ENCODE data around the gene FAM98A.
A peak's percentile ranks its signal among the peaks of the same experiment; 100 is the strongest.

Gene FAM98A

DNA sequence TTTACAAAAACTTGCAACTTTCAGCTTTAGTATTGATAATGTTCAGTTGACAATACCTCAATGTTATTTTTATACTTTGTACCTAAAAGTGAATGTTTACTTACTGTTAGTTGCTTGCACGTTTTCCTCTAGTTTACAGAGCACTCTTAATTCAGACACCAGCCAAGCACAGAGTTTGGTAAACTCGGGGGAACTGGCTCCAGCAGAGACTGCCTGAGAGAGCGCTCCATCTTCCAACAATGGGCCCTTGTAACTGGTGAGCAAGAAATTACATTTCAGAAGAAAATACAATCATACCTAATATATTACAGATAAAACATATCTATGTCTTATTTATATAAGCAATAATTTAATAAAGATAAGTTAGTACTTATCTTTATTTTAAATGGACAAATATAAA, 3.7 kb downstream of the FAM98A start:
- FAIRE-seq: no peak

- FAIRE-seq: no peak
Measured at GRCh38 chr2:33589444-33589843, 9.7 kb downstream of the FAM98A start.

DNA sequence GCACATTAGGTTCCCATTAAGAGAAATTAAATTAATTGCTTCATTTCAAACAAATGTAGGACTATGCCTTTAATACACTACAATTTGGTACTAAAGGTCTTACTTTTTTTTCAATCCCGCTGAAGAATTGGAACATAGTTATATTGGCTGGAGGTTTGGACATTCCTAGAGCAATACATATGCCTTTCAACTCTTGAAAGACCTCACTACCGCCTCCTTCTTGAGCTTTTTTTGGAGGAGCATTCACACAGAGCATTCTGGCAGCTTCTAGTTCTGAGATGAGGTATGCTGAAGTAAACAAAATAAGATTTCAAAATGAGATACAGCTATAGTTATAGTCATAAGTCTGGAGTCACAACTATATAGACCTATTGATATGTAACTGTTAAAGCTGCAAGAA, 10.9 kb downstream of the FAM98A start:
- no peak for FAIRE-seq

DNA sequence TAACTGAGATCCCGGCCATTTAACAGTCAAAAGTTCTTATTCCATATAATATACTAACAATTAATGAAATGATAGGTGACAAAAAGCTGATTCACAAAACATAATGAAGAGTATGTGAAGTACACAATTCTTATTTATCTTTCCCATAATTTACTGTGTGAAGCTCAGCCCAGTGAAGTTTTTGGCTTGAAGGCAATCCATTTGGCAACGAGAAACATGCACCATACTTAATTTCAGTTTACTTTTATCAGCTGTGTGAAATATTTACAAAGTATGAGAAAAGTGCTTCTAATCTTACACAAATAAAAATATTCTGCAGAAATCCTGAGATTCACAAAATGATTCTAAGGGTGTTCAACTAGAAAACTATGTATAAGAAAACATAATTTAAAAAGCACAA, 12.3 kb downstream of the FAM98A start:
- no peak for FAIRE-seq

DNA sequence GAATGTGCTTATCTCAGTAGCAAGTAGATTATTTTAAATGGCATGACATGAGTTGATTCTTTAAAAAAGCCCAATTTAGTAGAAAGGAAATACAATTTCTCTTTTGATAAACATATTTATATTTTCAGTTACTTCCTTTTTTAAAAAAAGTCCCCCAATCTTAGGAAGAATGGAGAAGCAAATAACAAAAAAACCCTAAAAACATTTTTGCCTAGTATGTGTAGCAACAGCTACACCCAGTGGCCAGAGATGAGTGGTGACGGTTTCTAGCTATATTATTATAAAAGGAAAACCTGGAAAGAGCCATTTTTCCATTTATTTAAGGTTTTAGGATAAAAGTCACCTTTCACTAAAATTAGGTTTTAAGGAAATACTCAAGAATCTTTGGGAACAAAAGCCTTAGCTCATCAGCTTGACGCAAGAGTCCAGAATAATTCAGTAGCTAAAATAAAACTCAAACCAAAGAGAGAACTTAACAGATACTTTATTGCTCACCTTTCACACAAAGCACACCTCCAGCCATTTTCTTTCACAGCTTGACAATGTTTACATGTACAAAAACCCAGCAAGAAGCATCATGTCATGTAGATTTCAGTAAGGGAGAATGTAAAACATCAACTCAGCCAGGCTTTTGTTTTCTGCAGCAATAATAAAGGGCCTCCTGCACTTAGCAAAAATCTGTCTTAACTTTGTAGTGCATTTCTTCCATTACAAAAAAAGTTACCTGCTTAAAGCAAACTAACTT, 15.7 kb downstream of the FAM98A start:
- peak; percentile 96 for FAIRE-seq

DNA sequence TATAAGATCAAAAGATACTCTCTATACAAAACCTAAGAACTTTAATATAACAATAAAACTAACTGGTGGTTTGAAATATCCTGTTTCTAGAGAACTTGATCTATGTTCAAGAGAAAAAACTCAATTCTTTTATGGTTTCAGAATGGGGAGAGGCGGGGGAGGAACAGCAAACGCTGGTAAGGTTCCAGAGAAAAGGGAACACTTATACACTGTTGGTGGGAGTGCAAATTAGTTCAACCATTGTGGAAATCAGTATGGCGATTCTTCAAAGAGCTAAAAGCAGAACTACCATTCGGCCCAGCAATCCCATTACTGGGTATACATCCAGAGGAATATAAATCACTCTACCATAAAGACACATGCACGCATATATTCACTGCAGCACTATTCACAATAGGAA, 17.2 kb downstream of the FAM98A start:
- no peak for FAIRE-seq

- no peak for FAIRE-seq
Measured at GRCh38 chr2:33579227-33579626, 19.9 kb downstream of the FAM98A start.

DNA sequence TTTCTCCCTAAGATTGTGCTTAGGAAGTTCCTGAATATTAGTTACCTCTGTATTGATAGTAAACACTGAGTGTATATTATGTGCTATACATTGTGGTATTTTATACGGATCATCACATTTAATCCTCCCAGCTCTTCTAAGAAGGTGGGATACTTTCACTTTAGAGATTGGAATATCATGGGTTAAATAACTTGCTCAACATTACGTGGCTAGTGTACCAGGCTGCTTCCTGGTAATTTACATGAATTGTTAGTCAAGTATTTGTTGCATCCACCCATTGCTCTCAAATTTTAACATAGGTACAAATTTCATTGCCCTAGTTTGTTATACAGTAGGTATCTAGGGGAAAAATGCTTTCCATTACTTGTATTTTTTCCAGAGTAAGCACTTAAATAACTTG, 21.4 kb downstream of the FAM98A start:
- FAIRE-seq: no peak

DNA sequence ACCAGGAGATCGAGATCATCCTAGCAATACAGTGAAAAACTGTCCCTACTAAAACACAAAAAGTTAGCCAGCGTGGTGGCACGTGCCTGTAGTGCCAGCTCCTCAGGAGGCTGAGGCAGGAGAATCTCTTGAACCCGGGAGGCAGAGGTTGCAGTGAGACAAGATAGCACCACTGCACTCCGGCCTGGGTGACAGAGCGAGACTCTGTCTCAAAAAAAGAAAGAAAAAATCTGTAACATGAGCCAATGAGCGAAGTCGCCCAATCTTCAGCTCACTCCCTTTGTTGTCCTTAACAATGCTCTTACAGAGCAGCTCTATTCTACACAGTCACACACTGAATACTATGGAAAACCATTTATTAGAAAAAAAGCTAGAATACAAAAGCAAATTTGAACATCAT, 22.0 kb downstream of the FAM98A start:
- no peak for FAIRE-seq

DNA sequence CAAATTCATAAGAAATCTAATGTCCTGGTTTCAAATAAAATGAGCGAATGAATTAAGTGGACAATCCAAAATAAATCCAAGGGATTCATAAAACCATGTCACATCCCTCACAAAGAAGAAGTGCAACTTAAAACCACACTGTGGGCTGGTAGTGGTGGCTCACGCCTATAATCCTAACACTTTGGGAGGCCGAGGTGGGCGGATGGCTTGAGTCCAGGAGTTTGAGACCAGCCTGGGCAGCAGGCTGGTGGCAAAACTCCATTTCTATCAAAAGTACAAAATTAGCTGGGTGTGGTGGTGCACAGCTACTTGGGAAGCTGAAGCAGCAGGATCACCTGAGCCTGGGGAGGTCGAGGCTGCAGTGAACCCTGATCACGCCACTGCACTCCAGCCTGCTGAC, 25.4 kb downstream of the FAM98A start:
- FAIRE-seq: no peak

DNA sequence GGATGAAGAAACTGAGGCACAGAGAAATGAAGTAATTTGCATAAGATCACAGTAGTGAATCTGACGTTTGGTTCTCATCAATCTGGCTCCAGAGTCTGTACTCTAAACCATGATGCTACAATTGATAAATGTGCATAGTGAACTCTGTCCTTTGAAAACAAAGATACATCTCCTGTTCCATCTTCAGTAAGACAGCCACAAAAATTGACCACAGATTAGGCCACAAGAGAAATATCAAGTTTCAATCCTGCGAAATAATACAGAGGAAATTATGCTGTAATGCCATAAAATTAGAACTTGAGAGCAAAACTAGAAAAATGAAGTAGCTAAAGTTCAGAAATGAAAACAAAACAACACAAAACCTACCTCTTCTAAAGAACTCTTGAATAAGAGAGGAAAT, 28.4 kb downstream of the FAM98A start:
- no peak for FAIRE-seq

DNA sequence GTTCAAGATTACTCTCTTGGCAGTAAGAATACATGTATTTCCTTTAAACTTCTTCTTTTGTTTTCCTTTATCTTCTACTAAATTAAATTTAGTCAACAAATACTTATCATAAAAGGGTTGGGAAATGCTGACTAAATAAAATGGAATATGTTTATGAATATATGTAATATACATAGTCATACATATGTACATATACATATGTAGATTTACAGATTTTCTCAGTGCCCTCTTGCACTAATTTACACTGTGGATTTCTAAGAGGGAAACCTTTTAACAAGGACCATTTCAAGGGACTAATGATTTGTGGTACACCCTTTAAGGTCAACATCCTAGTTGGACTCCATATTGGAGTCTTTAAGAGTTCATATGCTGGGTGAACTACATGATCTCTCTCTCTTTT, 37.2 kb downstream of the FAM98A start:
- FAIRE-seq: no peak

GRCh38 chr2:33560017-33560416, 39.1 kb downstream of the FAM98A start:
- FAIRE-seq: no peak

GRCh38 chr2:33559328-33559727, 39.8 kb downstream of the FAM98A start:
- FAIRE-seq: no peak

DNA sequence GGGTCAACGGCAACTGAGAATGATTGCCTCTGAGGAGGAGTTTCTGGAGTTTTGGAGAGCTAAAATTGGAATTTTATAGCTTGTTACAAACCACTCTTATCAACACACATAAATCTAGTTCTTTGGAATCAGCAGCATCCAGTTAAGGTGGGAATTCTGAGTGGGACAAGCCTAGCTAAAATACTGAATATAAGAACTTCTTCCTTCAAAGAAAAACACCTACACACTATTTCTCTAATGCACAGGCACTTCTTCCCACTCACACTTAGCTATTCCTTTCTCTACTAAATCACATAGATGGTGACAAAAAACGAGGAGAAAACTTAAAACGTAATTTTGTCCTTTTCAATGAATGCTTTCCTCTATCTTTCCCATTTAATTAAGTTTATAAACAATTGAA, 43.4 kb downstream of the FAM98A start:
- no peak for FAIRE-seq

- no peak for FAIRE-seq
Measured at GRCh38 chr2:33552758-33553461, 46.2 kb downstream of the FAM98A start.

GRCh38 chr2:33550206-33550605, 48.9 kb downstream of the FAM98A start:
- no peak for FAIRE-seq

DNA sequence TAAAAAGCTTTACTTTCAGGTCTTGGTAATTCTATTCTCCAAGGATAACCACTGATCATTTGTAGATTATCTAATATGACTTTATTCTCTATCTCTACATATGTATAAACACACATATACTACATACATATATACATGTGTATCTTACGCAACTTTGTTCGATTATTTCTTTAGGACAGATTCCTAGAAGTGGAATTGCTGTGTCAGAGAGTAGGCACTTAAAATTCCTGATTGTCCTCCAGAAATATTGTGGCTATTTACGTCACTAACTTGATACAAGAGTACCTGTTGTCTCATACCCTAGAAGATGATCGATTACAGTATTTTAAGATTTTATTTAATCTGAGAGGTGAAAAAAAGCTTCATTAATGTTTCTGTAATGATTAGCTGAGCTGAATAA, 57.9 kb downstream of the FAM98A start:
- no peak for FAIRE-seq

DNA sequence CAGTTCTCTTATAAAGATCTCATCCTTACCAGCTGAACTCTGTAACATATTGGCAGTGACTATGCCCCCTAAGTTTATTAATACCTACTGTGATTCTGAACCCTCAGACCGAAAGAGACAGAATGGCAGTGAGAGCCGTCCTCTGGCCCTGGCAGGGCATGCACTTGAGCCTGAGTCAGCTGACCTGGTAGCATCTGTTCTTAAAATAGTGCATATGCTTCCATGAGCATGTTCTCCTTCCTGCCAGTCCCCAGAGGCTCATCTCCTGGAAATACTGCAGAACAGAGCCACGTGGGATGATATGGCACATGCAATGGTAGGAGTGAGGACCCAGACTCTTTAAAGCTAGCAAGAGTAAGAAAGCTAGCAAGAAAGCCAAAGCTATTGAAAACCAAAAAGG, 63.7 kb downstream of the FAM98A start:
- no peak for FAIRE-seq
